GM18502 (cell line): ENCODE data around the gene PMPCB.
A peak's percentile ranks its signal among the peaks of the same experiment; 100 is the strongest.
"Not testable (repeated sequence)": the region's sequence is repeated elsewhere in the genome, so short reads cannot be mapped to it uniquely, and the experiment has no call there.

Source experiments
- ATAC-seq: cut with Tn5 transposase; IDR thresholded peaks from one replicate; pipeline ENCODE4 v1.9.1; 2021; ENCODE audit warnings: mild to moderate bottlenecking; ENCODE audit not compliant: unreplicated experiment, poor library complexity

Gene PMPCB

GRCh38 chr7:103296901-103297836, at the start of gene PMPCB:
PMPCB (plus strand) TSS chr7:103297435; CDS start chr7:103297460, 25 bp downstream.
- peak; percentile 91 for ATAC-seq

GRCh38 chr7:103253699-103254506, 43.3 kb upstream of the PMPCB start:
- not testable (repeated sequence) for ATAC-seq

DNA sequence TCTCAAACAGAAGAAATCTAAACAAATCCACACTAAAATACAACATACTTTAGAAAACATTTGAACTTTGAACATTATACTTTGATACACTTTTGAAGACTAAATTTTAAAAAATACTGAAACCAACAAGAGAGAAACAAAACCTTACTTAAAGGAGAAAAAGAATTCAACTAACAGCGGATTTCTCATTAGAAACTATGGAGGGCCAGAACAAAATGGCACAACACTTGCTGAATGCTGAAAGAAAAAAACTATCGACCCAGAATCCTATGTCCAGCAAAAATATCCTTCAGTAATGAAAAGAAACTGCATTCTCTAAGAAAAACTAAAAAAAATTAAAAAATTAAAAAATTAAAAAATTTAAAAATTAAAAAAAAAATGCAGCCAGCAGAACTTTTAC, 33.2 kb upstream of the PMPCB start:
- ATAC-seq, result not testable (repeated sequence)

DNA sequence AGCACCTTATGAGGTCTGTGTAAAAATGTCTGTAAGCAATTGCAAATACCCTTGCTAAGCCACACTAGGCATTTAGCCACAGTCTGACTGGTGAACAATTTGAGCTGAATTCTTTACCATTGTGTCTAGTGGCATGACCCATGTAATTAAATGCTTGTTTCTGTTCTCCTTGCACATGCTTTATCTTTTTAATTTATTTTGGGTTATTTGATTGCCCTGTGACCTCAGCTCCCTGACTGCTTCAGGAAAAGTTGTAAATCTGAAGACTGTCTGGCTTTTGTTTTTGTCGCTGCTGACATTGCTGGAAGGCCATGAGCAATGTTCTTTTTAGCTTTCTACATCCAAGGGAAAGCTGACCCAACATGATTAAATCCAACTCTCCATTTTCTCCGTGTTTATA, 31.0 kb upstream of the PMPCB start:
- not testable (repeated sequence) for ATAC-seq

DNA sequence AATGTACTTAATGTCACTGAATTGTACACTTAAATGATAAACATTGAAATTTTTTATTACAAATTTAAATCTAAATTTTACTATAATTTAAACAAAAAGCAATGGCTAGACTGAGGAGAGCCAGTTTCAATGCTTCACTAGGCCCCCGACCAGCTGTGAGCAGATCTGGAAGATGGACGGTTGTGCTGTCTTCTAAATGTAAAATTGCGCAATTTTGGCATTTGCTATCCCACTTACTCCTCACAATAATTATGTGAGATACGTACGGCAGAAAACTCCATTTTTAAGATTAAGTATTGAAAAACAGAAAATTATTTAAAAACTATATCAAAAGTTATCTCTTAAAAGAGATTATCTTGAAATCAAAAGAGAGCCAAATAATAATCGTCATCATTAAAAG, 23.9 kb upstream of the PMPCB start:
- not testable (repeated sequence) for ATAC-seq

GRCh38 chr7:103274867-103275266, 22.4 kb upstream of the PMPCB start:
- not testable (repeated sequence) for ATAC-seq

DNA sequence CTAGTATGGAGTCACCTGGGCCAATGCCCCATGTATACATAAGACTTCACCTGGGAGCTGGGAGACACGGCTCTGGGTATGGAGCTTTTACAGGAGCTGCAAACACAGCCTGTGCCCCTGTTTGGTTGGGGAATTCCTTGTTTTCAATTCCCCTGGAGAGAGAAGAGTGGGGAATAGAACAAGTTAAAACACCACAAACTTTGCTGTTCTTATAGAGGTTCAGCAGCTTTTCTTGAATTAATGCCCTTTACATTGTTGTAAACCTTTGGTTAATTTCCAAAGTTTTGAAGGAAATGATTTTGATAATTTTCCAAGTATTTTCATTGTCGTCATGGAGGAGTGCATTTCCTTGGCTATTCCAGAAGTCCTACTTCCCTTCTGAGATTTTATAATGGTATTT, 19.0 kb upstream of the PMPCB start:
- not testable (repeated sequence) for ATAC-seq

- peak; percentile 49 for ATAC-seq
Observed at GRCh38 chr7:103279636-103279962, 17.6 kb upstream of the PMPCB start.

DNA sequence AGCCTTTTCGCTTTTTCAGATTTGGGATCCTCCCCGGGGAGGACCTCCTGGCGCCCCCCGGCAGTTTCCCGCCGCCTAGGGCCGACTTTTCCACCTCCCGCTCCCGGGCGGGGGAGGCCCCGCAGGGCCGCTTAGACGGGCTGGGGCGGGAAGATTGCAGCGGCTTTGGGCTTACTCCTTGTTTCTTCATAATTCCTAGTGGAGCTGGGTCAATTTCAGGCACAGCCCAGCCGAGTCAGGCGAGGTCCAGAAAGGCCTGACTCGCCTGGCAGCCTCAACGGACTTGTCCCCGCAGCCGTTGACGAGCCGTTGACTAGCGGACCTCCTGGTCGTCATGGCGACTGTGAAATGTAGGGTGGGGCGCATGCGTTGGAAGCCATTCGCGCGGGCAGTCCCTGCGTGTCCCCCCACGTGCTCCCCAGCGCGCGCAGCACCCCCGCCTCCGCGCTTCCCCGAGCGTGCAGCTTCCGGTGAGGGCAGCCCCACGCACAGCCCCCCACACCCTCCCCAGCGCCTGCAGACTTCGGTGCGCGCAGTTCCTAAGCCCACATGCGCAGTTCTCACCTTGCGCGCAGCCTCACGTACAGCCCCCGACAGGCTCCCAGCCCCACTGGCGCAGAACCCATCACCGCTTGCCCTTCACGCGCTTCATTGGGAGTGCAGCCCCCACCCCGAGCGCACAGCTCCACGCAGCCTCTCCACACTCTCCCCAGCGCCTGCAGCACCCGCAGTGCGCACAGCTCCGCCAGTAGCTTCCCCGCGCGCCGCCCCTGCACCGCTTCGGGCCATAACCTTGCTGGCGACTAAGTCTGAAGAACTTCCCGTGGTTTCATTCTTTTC, 17.1 kb upstream of the PMPCB start:
- ATAC-seq, result peak; percentile 92

GRCh38 chr7:103280803-103281155, 16.5 kb upstream of the PMPCB start:
- ATAC-seq, result peak; percentile 11

DNA sequence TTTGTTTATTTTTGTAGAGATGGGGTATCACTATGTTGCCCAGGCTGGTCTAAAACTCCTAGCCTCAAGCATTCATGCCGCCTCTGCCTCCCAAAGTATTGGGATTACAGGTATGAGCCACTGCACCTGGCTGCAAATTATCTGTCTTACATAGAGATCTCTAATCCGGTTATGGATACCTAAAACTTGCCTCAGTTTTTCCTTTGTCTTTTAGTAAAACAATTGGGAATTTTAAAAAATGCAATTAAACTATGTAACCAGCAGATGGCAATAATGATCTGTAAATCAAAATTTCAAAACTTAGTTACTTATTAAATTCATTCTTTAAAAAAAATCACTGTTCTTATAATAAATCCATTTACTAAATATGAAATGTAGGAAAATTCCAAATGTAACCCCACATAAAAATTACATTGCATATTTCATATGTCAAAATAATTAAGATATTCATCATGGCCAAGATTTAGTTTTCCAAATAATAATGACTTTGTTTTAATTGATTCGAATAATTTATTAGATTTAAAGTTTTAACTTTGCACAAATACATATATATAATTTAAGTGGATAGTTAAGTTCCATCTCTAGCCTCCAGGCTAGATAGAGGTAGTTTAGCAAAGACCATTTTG, 14.3 kb upstream of the PMPCB start:
- ATAC-seq, result not testable (repeated sequence)

GRCh38 chr7:103292122-103292521, 5.1 kb upstream of the PMPCB start:
- no peak for ATAC-seq

- ATAC-seq, result no peak
Observed at GRCh38 chr7:103293526-103293925, 3.7 kb upstream of the PMPCB start.

DNA sequence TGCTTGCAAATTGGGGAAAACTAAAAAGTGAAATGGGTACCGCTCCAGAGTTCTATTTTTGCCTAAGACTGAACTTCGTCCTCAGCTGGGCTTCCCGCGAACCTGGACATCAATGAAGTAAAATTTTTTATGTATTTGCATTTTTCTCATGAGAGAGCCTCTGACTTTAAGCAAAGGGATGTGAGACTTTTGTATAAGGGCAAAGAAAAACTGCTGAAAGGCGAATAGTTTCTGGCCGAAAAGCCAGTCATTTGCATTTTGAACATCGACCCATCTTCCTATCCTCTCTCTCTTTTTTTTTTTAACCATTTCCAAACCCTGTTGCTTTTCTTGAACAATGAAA, 573 bp downstream of the PMPCB start:
- peak; percentile 33 for ATAC-seq

GRCh38 chr7:103299660-103300059, 2.4 kb downstream of the PMPCB start:
- no peak for ATAC-seq

GRCh38 chr7:103301441-103301840, 4.2 kb downstream of the PMPCB start:
- ATAC-seq, result no peak

DNA sequence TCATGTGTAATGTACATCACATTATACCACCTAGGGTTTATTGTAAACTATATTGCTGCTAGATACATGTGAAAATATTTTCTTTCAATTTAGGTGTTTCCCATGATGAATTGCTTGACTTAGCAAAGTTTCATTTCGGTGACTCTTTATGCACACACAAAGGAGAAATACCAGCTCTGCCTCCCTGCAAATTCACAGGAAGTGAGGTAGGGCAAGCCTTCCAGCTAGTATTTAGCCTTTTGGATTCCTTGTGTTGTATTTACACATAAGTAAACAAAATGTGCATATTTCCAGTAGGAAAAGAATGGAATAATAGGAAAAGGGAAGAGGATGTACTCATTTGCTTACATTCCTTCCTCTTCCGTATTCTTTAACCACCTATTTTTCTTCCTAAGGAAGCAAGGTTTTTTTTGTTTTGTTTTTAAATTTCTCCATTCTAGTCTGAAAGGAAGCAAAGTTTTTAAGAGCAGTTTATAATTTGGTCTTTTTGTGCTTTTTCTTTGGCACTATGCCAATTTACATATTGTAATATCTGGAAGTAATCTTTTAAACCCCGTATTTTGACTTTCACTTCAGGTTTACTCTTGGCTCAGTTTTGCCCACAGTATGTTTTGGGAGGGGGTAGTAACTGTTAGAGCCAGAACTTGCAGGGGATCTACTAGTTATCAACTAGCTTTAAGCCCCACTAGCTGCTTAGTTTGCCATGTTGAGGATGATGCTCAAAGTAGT, 10.4 kb downstream of the PMPCB start:
- peak; percentile 45 for ATAC-seq

DNA sequence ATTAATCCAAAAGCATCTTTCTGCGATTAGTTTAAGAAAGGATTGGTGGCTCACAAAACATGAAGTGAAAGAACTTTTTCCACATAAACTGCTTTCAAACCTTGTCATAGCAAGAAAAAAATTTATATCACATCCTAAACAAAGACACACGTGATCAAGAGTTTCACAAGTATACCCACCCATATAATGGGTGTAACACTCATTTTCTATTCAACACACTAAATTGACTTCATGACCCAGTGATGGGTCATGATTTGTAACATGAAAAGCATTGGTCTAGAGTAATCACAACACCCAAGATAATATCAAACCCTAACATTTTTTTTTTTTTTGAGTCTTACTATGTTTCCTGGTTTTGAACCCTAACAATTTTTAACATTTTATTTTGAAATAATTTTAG, 17.6 kb downstream of the PMPCB start:
- ATAC-seq, result no peak

GRCh38 chr7:103316380-103316941, 19.2 kb downstream of the PMPCB start:
- no peak for ATAC-seq
